ENCODE data around the gene CNGB1.

CNGB1 gene

GRCh38 chr16:57937861-57938260 is 33.1 kb downstream of the CNGB1 start:
- Histone ChIP-seq H3K9me3 (ENCODE audit: control insufficient read depth in 2 of 2, low read length in 2 of 2) (no peaks in the 10 kb centered on the region), H3K9ac (ENCODE audit: low read depth in 1 of 2, low read length in 2 of 2) (no peak overlapping the region), H3K4me1 (ENCODE audit: control insufficient read depth in 2 of 2, insufficient read depth in 2 of 2, low read length in 2 of 2) (peaks cover 4% of the 10 kb centered on the region in 2 donors), H3K27me3 (ENCODE audit: control insufficient read depth in 2 of 2, insufficient read depth in 2 of 2, low read length in 2 of 2) (peaks cover 2 to 4% of the 10 kb centered on the region in 2 donors), H3K36me3 (ENCODE audit: control insufficient read depth in 2 of 2, insufficient read depth in 2 of 2, low read length in 2 of 2) (no peaks in the 10 kb centered on the region), H3K4me3 (ENCODE audit: low read length in 2 of 2) (no peak overlapping the region), H3K27ac (ENCODE audit: low read depth in 2 of 2, low read length in 2 of 2) (no peak overlapping the region)

GRCh38 chr16:57935904-57936303 is 35.0 kb downstream of the CNGB1 start:
- peaks cover 4% of the 10 kb centered on the region in 2 donors for H3K4me1 ChIP-seq (ENCODE audit: control insufficient read depth in 2 of 2, insufficient read depth in 2 of 2, low read length in 2 of 2)
- no peaks in the 10 kb centered on the region for H3K36me3 ChIP-seq (ENCODE audit: control insufficient read depth in 2 of 2, insufficient read depth in 2 of 2, low read length in 2 of 2)
- no peaks in the 10 kb centered on the region for H3K9me3 ChIP-seq (ENCODE audit: control insufficient read depth in 2 of 2, low read length in 2 of 2)
- H3K9ac ChIP-seq (ENCODE audit: low read depth in 1 of 2, low read length in 2 of 2): no peak overlapping the region
- peaks cover 0 to 2% of the 10 kb centered on the region in 2 donors for H3K27me3 ChIP-seq (ENCODE audit: control insufficient read depth in 2 of 2, insufficient read depth in 2 of 2, low read length in 2 of 2)
- no peak overlapping the region for H3K27ac ChIP-seq (ENCODE audit: low read depth in 2 of 2, low read length in 2 of 2)
- H3K4me3 ChIP-seq (ENCODE audit: low read length in 2 of 2): no peak overlapping the region

GRCh38 chr16:57930533-57930932 is 40.4 kb downstream of the CNGB1 start:
- Histone ChIP-seq H3K4me1 (ENCODE audit: control insufficient read depth in 2 of 2, insufficient read depth in 2 of 2, low read length in 2 of 2) (no peaks in the 10 kb centered on the region), H3K4me3 (ENCODE audit: low read length in 2 of 2) (no peak overlapping the region), H3K27ac (ENCODE audit: low read depth in 2 of 2, low read length in 2 of 2) (no peak overlapping the region), H3K9ac (ENCODE audit: low read depth in 1 of 2, low read length in 2 of 2) (no peak overlapping the region), H3K36me3 (ENCODE audit: control insufficient read depth in 2 of 2, insufficient read depth in 2 of 2, low read length in 2 of 2) (no peaks in the 10 kb centered on the region), H3K9me3 (ENCODE audit: control insufficient read depth in 2 of 2, low read length in 2 of 2) (no peaks in the 10 kb centered on the region), H3K27me3 (ENCODE audit: control insufficient read depth in 2 of 2, insufficient read depth in 2 of 2, low read length in 2 of 2) (peaks cover 0 to 2% of the 10 kb centered on the region in 2 donors)

GRCh38 chr16:57929250-57929649 is 41.7 kb downstream of the CNGB1 start:
- Histone ChIP-seq H3K9ac (ENCODE audit: low read depth in 1 of 2, low read length in 2 of 2) (no peak overlapping the region), H3K9me3 (ENCODE audit: control insufficient read depth in 2 of 2, low read length in 2 of 2) (no peaks in the 10 kb centered on the region), H3K36me3 (ENCODE audit: control insufficient read depth in 2 of 2, insufficient read depth in 2 of 2, low read length in 2 of 2) (no peaks in the 10 kb centered on the region), H3K27me3 (ENCODE audit: control insufficient read depth in 2 of 2, insufficient read depth in 2 of 2, low read length in 2 of 2) (peaks cover 0 to 2% of the 10 kb centered on the region in 2 donors), H3K4me3 (ENCODE audit: low read length in 2 of 2) (no peak overlapping the region), H3K4me1 (ENCODE audit: control insufficient read depth in 2 of 2, insufficient read depth in 2 of 2, low read length in 2 of 2) (no peaks in the 10 kb centered on the region), H3K27ac (ENCODE audit: low read depth in 2 of 2, low read length in 2 of 2) (no peak overlapping the region)

GRCh38 chr16:57926041-57926440 is 44.9 kb downstream of the CNGB1 start:
- peaks cover 0 to 4% of the 10 kb centered on the region in 2 donors for H3K27me3 ChIP-seq (ENCODE audit: control insufficient read depth in 2 of 2, insufficient read depth in 2 of 2, low read length in 2 of 2)
- no peak overlapping the region for H3K9ac ChIP-seq (ENCODE audit: low read depth in 1 of 2, low read length in 2 of 2)
- no peak overlapping the region for H3K27ac ChIP-seq (ENCODE audit: low read depth in 2 of 2, low read length in 2 of 2)
- H3K36me3 ChIP-seq (ENCODE audit: control insufficient read depth in 2 of 2, insufficient read depth in 2 of 2, low read length in 2 of 2): no peaks in the 10 kb centered on the region
- no peaks in the 10 kb centered on the region for H3K4me1 ChIP-seq (ENCODE audit: control insufficient read depth in 2 of 2, insufficient read depth in 2 of 2, low read length in 2 of 2)
- H3K4me3 ChIP-seq (ENCODE audit: low read length in 2 of 2): no peak overlapping the region
- no peaks in the 10 kb centered on the region for H3K9me3 ChIP-seq (ENCODE audit: control insufficient read depth in 2 of 2, low read length in 2 of 2)

GRCh38 chr16:57925310-57925709 is 45.6 kb downstream of the CNGB1 start:
- Histone ChIP-seq H3K4me1 (ENCODE audit: control insufficient read depth in 2 of 2, insufficient read depth in 2 of 2, low read length in 2 of 2) (no peaks in the 10 kb centered on the region), H3K27me3 (ENCODE audit: control insufficient read depth in 2 of 2, insufficient read depth in 2 of 2, low read length in 2 of 2) (peaks cover 0 to 4% of the 10 kb centered on the region in 2 donors)

GRCh38 chr16:57924514-57924913 is 46.4 kb downstream of the CNGB1 start:
- Histone ChIP-seq H3K36me3 (ENCODE audit: control insufficient read depth in 2 of 2, insufficient read depth in 2 of 2, low read length in 2 of 2) (no peaks in the 10 kb centered on the region), H3K27ac (ENCODE audit: low read depth in 2 of 2, low read length in 2 of 2) (no peak overlapping the region), H3K4me3 (ENCODE audit: low read length in 2 of 2) (no peak overlapping the region), H3K27me3 (ENCODE audit: control insufficient read depth in 2 of 2, insufficient read depth in 2 of 2, low read length in 2 of 2) (peaks cover 0 to 4% of the 10 kb centered on the region in 2 donors), H3K9me3 (ENCODE audit: control insufficient read depth in 2 of 2, low read length in 2 of 2) (no peaks in the 10 kb centered on the region), H3K9ac (ENCODE audit: low read depth in 1 of 2, low read length in 2 of 2) (no peak overlapping the region), H3K4me1 (ENCODE audit: control insufficient read depth in 2 of 2, insufficient read depth in 2 of 2, low read length in 2 of 2) (no peaks in the 10 kb centered on the region)

More at GRCh38 chr16:57925310-57925709, 45.6 kb downstream of the CNGB1 start:
- H3K27ac ChIP-seq (ENCODE audit: low read depth in 2 of 2, low read length in 2 of 2): no peak overlapping the region
- H3K9me3 ChIP-seq (ENCODE audit: control insufficient read depth in 2 of 2, low read length in 2 of 2): no peaks in the 10 kb centered on the region
- H3K4me3 ChIP-seq (ENCODE audit: low read length in 2 of 2): no peak overlapping the region
- no peak overlapping the region for H3K9ac ChIP-seq (ENCODE audit: low read depth in 1 of 2, low read length in 2 of 2)
- H3K36me3 ChIP-seq (ENCODE audit: control insufficient read depth in 2 of 2, insufficient read depth in 2 of 2, low read length in 2 of 2): no peaks in the 10 kb centered on the region

GRCh38 chr16:57923841-57924240 is 47.1 kb downstream of the CNGB1 start:
- Histone ChIP-seq H3K9me3 (ENCODE audit: control insufficient read depth in 2 of 2, low read length in 2 of 2) (no peaks in the 10 kb centered on the region), H3K4me1 (ENCODE audit: control insufficient read depth in 2 of 2, insufficient read depth in 2 of 2, low read length in 2 of 2) (no peaks in the 10 kb centered on the region), H3K9ac (ENCODE audit: low read depth in 1 of 2, low read length in 2 of 2) (no peak overlapping the region), H3K27ac (ENCODE audit: low read depth in 2 of 2, low read length in 2 of 2) (no peak overlapping the region), H3K27me3 (ENCODE audit: control insufficient read depth in 2 of 2, insufficient read depth in 2 of 2, low read length in 2 of 2) (peaks cover 0 to 6% of the 10 kb centered on the region in 2 donors), H3K4me3 (ENCODE audit: low read length in 2 of 2) (no peak overlapping the region), H3K36me3 (ENCODE audit: control insufficient read depth in 2 of 2, insufficient read depth in 2 of 2, low read length in 2 of 2) (no peaks in the 10 kb centered on the region)

- no peaks in the 10 kb centered on the region for H3K9me3 ChIP-seq (ENCODE audit: control insufficient read depth in 2 of 2, low read length in 2 of 2)
- H3K27me3 ChIP-seq (ENCODE audit: control insufficient read depth in 2 of 2, insufficient read depth in 2 of 2, low read length in 2 of 2): peaks cover 0 to 6% of the 10 kb centered on the region in 2 donors
- no peak overlapping the region for H3K27ac ChIP-seq (ENCODE audit: low read depth in 2 of 2, low read length in 2 of 2)
- no peak overlapping the region for H3K4me3 ChIP-seq (ENCODE audit: low read length in 2 of 2)
- no peaks in the 10 kb centered on the region for H3K36me3 ChIP-seq (ENCODE audit: control insufficient read depth in 2 of 2, insufficient read depth in 2 of 2, low read length in 2 of 2)
- H3K9ac ChIP-seq (ENCODE audit: low read depth in 1 of 2, low read length in 2 of 2): no peak overlapping the region
- no peaks in the 10 kb centered on the region for H3K4me1 ChIP-seq (ENCODE audit: control insufficient read depth in 2 of 2, insufficient read depth in 2 of 2, low read length in 2 of 2)
Observed at GRCh38 chr16:57923418-57923817, 47.5 kb downstream of the CNGB1 start.

- no peaks in the 10 kb centered on the region for H3K9me3 ChIP-seq (ENCODE audit: control insufficient read depth in 2 of 2, low read length in 2 of 2)
- H3K27ac ChIP-seq (ENCODE audit: low read depth in 2 of 2, low read length in 2 of 2): no peak overlapping the region
- no peaks in the 10 kb centered on the region for H3K36me3 ChIP-seq (ENCODE audit: control insufficient read depth in 2 of 2, insufficient read depth in 2 of 2, low read length in 2 of 2)
- peaks cover 0 to 9% of the 10 kb centered on the region in 2 donors for H3K27me3 ChIP-seq (ENCODE audit: control insufficient read depth in 2 of 2, insufficient read depth in 2 of 2, low read length in 2 of 2)
- no peaks in the 10 kb centered on the region for H3K4me1 ChIP-seq (ENCODE audit: control insufficient read depth in 2 of 2, insufficient read depth in 2 of 2, low read length in 2 of 2)
- no peak overlapping the region for H3K4me3 ChIP-seq (ENCODE audit: low read length in 2 of 2)
- H3K9ac ChIP-seq (ENCODE audit: low read depth in 1 of 2, low read length in 2 of 2): no peak overlapping the region
Observed at GRCh38 chr16:57920880-57921229, 50.1 kb downstream of the CNGB1 start.
